Measurements from ENCODE around the gene CD300LF.

The CD300LF gene

DNA sequence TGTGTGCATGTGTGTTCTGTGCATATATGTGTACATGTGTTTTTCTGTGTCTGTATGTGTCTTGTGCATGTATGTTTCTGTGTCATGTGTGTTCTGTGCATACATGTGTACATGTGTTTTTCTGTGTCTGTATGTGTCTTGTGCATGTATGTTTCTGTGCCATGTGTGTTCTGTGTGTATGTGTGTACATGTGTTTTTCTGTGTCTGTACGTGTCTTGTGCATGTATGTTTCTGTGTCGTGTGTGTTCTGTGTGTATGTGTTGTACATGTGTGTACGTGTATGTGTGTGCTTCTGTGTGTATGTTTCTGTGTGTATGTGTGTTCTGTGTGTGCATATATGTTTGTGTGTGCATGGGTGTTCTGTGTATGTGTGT, 16.0 kb upstream of the CD300LF start:
- Histone ChIP-seq H3K4me3 (ENCODE audit: insufficient read depth, low read length, poor library complexity, severe bottlenecking) (no peak overlapping the region), H3K9me3 (ENCODE audit: insufficient read depth, low read length) (peaks cover 11% of the 10 kb centered on the region; the same call in 1 of the 2 replicates), H3K9me2 (replicated peaks; ENCODE audit: insufficient read depth, low read length) (no peaks in the 10 kb centered on the region), H3K79me2 (ENCODE audit: insufficient read depth, low read length) (no peaks in the 10 kb centered on the region), H3K27me3 (ENCODE audit: low read length) (no peaks in the 10 kb centered on the region), H2AFZ (ENCODE audit: low read depth, low read length, severe bottlenecking) (no peak overlapping the region), H3K4me2 (ENCODE audit: low read depth, low read length, poor library complexity, severe bottlenecking) (no peak overlapping the region), H4K20me1 (ENCODE audit: low read depth, low read length) (no peaks in the 10 kb centered on the region), H3K9ac (ENCODE audit: low read length) (no peak overlapping the region), H3K27ac (ENCODE audit: low read depth, low read length) (no peak overlapping the region), H3K36me3 (ENCODE audit: low read length) (no peaks in the 10 kb centered on the region), H3F3A (ENCODE audit: insufficient read depth) (no peaks in the 10 kb centered on the region)
- TF ChIP-seq EZH2phosphoT487 (conservative IDR thresholded peaks at IDR 0.05; ENCODE audit: low read length): no peak
- TF ChIP-seq, protein P1, sequence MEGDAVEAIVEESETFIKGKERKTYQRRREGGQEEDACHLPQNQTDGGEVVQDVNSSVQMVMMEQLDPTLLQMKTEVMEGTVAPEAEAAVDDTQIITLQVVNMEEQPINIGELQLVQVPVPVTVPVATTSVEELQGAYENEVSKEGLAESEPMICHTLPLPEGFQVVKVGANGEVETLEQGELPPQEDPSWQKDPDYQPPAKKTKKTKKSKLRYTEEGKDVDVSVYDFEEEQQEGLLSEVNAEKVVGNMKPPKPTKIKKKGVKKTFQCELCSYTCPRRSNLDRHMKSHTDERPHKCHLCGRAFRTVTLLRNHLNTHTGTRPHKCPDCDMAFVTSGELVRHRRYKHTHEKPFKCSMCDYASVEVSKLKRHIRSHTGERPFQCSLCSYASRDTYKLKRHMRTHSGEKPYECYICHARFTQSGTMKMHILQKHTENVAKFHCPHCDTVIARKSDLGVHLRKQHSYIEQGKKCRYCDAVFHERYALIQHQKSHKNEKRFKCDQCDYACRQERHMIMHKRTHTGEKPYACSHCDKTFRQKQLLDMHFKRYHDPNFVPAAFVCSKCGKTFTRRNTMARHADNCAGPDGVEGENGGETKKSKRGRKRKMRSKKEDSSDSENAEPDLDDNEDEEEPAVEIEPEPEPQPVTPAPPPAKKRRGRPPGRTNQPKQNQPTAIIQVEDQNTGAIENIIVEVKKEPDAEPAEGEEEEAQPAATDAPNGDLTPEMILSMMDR (IDR thresholded peaks at IDR 0.05; ENCODE audit: insufficient read depth, low read length, poor library complexity, severe bottlenecking): no peak

DNA sequence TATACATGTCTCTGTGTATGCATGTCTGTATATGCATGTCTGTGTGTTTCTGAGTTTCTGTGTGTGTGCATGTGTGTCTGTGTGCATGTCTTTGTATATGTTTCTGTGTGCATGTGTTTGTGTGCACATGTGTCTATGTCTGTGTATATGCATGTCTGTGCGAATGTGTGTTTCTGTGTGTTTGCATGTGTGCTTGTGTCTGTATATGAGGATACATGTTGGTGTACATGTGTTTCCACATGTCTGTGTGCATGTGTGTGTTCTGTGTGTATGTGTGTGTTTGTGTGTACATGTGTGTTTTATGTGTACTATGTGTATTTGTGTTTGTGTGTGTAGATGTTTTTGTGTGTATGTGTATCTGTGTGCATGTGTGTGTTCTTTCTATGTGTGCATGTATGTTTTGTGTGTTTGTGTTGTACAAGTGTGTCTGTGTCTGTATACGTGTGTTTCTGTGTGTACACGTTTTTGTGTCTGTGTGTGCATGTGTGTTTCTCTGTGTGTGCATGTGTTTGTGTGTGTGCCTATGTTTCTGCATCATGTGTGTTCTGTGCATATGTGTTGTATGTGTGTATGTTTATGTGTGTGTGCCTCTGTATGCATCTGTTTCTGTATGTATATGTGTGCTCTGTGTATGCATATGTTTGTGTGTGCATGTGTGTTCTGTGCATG, 15.4 kb upstream of the CD300LF start:
- H3K4me3 ChIP-seq (ENCODE audit: insufficient read depth, low read length, poor library complexity, severe bottlenecking): no peak overlapping the region
- no peaks in the 10 kb centered on the region for H3K27me3 ChIP-seq (ENCODE audit: low read length)
- H3F3A ChIP-seq (ENCODE audit: insufficient read depth): no peaks in the 10 kb centered on the region
- H3K9ac ChIP-seq (ENCODE audit: low read length): no peak overlapping the region
- no peaks in the 10 kb centered on the region for H4K20me1 ChIP-seq (ENCODE audit: low read depth, low read length)
- H3K4me2 ChIP-seq (ENCODE audit: low read depth, low read length, poor library complexity, severe bottlenecking): no peak overlapping the region
- no peak overlapping the region for H3K27ac ChIP-seq (ENCODE audit: low read depth, low read length)
- H3K9me2 ChIP-seq (replicated peaks; ENCODE audit: insufficient read depth, low read length): no peaks in the 10 kb centered on the region
- H2AFZ ChIP-seq (ENCODE audit: low read depth, low read length, severe bottlenecking): no peak overlapping the region
- H3K36me3 ChIP-seq (ENCODE audit: low read length): no peaks in the 10 kb centered on the region
- peaks cover 11% of the 10 kb centered on the region; the same call in 1 of the 2 replicates for H3K9me3 ChIP-seq (ENCODE audit: insufficient read depth, low read length)
- H3K79me2 ChIP-seq (ENCODE audit: insufficient read depth, low read length): no peaks in the 10 kb centered on the region
- TF ChIP-seq, protein P1 (IDR thresholded peaks at IDR 0.05; ENCODE audit: insufficient read depth, low read length, poor library complexity, severe bottlenecking): no peak
- no peak for TF ChIP-seq EZH2phosphoT487 (conservative IDR thresholded peaks at IDR 0.05; ENCODE audit: low read length)

DNA sequence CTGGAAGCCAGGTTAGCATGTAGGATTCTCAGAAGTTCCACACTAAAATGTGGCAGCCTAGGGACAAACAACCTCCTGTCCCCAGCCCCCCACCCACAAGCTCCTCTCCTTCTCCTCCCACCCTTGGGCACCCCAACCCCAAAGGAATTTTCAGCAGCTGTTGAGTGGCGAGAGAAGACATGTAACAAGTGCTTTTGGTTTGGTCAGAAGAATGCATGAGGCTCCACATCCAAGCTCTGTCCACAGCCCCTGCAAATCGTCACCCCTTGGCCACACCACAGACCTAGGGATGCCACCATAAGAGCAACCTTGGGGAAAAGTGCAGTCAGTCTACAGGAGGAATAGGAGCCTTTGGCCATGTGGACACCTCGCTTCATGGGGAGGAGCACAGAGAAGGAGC, 12.4 kb upstream of the CD300LF start:
- no peak overlapping the region for H3K9ac ChIP-seq (ENCODE audit: low read length)
- TF ChIP-seq, protein P1 (IDR thresholded peaks at IDR 0.05; ENCODE audit: insufficient read depth, low read length, poor library complexity, severe bottlenecking): no peak
- TF ChIP-seq EZH2phosphoT487 (conservative IDR thresholded peaks at IDR 0.05; ENCODE audit: low read length): no peak
- no peaks in the 10 kb centered on the region for H3K79me2 ChIP-seq (ENCODE audit: insufficient read depth, low read length)
- no peaks in the 10 kb centered on the region for H4K20me1 ChIP-seq (ENCODE audit: low read depth, low read length)
- H3K27me3 ChIP-seq (ENCODE audit: low read length): no peaks in the 10 kb centered on the region
- no peak overlapping the region for H2AFZ ChIP-seq (ENCODE audit: low read depth, low read length, severe bottlenecking)
- no peak overlapping the region for H3K4me3 ChIP-seq (ENCODE audit: insufficient read depth, low read length, poor library complexity, severe bottlenecking)
- peaks cover 11% of the 10 kb centered on the region; the same call in 1 of the 2 replicates for H3K9me3 ChIP-seq (ENCODE audit: insufficient read depth, low read length)
- H3F3A ChIP-seq (ENCODE audit: insufficient read depth): no peaks in the 10 kb centered on the region
- H3K4me2 ChIP-seq (ENCODE audit: low read depth, low read length, poor library complexity, severe bottlenecking): no peak overlapping the region
- H3K27ac ChIP-seq (ENCODE audit: low read depth, low read length): no peak overlapping the region
- no peaks in the 10 kb centered on the region for H3K36me3 ChIP-seq (ENCODE audit: low read length)
- H3K9me2 ChIP-seq (replicated peaks; ENCODE audit: insufficient read depth, low read length): no peaks in the 10 kb centered on the region

Measured in SU-DHL-6 (cell line).